ENCODE measurements around the gene SCNN1G.
"Not testable (repeated sequence)": the region's sequence is repeated elsewhere in the genome, so short reads cannot be mapped to it uniquely, and the experiment has no call there.

SCNN1G gene

DNA sequence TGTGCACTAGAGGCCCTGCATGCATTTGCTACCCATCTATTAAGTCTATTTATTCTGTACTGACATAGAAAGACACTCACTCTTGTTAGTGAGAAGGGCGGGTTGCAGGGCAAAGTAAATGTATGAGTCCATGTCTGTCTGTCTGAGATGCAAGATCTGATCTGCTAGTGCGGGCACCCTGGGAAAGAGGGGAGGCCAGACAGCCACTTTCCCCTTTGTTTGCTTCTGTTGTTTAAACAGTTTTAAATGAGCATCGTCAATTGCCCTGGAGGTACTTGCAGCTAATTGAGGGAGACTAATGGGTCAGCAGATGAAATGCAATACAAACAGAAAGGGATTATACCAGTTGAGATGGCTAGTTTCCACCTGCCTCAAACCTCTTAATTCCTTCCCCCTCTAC lies 24.9 kb downstream of the SCNN1G start:
- DNase-seq, result no peak

DNA sequence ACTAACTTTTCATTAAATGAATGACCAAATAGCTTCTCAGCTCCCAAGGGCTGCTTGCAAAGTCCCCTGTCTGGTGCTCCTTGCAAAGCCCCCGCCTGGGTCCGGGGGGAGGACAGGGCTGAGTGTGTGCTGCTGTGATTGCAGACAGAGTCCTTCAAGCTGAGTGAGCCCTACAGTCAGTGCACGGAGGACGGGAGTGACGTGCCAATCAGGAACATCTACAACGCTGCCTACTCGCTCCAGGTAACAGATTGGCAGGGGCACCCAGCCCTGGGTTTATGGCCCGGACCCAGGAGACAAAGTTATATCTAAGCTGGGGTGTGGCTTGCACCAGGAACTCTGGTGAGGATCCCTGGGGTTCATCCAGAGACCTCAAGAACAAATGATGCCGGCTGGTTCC lies 27.1 kb downstream of the SCNN1G start:
- DNase-seq, result no peak

DNA sequence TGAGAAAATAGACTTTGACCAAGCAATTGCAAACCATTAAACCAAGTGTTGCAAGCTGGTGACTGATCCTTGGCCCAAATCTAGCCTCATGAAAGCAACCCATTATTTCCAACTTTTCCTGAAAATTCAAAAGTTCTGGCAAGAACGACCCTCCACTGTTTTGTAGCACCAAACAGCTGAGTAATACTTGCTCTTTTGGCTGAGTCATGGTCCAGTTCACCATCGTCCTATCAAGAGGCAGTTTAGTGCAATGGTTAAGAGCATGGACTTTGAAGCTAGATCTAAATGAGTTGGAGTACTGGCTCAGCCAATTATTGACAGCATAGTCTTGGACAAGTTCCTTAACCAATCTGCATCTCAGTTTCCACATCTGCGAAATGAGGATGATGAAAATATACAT lies 31.3 kb downstream of the SCNN1G start:
- DNase-seq, result no peak

DNA sequence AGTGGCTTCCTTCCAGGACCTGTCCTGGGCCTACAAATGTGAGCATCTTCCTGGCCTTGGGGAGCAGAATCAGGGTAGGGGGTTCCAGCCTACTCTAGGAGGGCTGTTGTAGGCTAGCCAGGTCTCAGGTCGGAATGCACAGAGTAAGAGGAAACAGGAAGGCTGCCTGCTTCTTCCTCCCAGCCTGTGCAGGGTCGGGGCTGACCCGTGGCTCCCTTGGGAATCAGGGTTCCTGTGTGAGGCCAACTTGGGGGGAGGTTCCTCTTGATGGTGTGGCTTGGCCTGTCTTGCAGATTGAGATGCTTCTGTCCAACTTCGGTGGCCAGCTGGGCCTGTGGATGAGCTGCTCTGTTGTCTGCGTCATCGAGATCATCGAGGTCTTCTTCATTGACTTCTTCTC lies 32.3 kb downstream of the SCNN1G start:
- no peak for DNase-seq

DNA sequence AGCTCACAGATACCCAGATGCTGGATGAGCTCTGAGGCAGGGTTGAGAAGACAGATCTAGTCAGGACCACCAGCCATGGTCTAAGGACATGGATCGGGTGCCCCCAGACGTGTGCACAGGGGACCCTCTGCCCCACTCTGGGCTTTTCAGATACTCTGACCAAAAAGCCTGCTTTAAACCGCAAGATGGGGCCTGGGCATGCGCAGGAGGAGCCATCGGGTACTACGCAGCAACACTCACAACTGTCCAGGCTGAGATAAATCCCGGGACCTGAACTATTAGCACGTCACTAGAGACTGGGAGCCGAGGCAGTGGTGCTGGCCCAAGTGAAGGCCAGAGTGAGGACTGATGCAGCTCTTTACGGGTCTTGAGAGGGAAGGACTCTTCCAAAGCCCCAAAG lies 32.9 kb downstream of the SCNN1G start:
- DNase-seq, result no peak

DNA sequence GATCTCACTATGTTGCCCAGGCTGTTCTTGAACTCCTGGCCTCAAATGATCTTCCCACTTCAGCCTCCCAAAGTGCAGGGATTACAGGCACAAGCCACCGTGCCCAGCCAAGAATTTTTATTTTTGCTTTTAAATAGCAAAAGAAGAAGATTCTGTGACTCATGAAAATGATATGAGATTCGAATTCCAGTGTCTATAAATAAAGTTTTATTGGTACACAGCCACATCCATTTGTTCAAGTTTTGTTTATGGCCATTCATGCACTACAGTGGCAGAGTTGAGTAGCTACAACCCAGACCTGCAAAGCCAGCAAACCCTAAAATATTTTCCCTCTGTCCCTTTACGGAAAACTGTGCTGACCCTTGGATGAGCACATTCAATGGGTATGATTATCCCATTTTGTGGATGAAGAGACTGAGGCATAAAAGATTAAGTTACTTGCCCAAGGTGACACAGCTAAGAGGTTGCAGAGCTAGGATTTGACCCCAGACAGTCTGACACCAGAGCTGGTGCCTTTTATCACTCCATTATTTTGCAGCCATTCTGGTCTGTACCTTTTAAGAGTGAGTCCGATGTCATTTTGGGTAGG lies 34.2 kb downstream of the SCNN1G start:
- no peak for DNase-seq

DNA sequence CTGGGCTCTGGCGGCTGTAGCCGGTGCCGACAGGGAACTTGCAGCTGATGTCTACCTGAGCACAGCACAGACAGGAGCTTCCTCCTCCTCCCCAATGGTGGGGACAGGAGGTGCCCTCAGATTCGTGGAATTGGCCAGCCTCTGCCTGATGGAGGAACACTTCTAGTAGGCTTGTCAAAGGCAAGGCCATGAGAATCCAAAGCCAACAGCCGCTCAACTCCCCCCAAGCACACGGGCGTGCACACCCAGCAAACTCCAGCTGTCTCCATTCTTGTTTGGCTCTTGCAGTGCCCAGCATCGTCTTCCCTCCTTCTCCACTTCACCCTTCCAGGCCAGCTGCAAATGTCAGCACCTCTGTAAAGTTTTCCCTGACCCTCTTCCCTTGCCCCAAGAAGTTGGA lies 35.1 kb downstream of the SCNN1G start:
- DNase-seq, result no peak

DNA sequence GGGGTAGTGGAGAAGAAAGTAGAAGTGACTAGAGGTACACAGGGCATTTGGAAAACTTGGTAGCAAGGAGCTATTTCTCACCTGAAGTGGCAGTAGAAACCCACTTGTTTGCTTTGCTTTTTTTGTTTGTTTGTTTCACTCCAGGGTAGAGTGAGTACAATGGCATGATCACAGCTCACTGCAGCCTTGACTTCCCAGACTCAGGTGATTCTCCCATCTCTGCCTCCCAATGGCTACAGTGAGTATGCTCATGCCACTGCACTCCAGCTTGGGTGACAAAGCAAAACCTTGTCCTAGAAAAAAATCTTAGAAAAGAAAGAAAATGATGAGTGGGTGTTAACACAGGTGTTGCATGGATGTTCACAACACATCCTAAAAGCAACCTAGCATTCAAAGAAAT lies 40.4 kb downstream of the SCNN1G start:
- DNase-seq, result no peak

DNA sequence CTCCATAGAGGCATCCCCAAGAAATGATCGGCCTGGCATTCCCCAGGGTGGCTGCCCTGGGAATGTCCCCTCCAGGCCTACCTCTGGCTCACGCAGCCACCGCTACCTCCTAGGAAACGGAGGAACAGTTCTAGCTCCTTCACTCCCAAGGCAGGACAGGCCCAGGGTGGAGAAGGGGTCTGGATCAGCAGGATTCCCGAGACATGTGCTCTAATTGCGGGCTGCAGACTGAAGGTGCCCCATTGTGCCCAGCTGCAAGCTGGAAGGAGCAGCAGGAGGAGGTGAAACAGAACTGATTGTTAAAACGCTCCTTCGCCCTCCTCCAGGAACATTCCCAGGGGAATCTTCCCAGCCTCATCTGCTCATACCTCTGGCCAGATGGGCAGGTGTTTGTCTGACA lies 40.8 kb downstream of the SCNN1G start:
- no peak for DNase-seq

DNA sequence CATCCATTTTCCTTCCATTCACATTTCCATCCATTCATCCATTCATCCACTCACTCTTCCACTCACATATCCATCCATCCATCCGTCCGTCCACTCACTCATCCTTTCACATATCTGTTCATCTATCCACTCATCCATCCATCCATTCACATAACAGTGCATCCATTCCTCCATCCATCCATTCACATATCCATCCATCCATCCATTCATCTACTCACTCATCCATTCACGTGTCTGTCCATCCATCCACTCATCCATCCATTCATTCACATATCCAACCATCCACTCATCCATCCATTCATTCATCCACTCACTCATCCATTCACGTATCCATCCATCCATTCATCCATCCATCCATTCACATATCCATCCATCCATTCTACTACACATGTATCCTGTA lies 42.6 kb downstream of the SCNN1G start:
- no peak for DNase-seq

DNA sequence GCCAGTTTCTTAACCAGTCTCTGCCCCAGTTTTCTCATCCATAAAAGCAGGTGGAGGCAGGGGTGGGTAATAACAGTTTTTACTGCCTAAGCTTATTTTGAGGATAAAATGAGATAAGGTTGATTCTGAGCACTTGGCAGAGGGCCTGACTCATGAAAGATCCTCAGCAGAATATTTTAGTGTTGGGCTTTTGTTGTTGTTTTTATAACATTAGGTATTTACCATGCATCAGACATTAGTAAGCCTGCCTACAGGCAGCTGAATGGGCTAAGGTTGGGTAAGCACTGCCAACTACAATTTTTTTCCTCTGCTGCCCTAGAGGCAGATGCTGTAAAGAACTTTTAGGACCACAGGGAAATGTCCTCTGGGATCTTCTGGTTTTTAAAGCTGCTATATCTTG lies 43.1 kb downstream of the SCNN1G start:
- no peak for DNase-seq

DNA sequence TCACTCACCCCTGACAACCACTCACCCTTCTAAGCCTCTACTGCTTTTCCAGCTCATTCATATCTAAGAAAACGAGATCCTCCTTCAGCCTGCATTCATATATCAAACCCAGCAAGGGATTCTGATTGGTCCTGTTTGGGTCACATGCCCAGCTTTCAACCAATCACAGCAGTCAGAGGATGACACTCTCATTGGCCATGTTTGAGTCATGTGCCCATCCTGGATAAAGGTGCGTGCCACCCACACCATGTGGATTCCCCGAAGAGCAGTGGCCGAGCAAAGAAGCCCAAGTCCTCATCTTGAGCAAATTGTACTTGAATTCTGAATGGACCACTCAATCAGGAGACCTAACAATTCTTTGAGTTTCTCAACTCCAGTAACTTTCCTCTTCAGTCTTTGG lies 45.0 kb downstream of the SCNN1G start:
- no peak for DNase-seq

DNA sequence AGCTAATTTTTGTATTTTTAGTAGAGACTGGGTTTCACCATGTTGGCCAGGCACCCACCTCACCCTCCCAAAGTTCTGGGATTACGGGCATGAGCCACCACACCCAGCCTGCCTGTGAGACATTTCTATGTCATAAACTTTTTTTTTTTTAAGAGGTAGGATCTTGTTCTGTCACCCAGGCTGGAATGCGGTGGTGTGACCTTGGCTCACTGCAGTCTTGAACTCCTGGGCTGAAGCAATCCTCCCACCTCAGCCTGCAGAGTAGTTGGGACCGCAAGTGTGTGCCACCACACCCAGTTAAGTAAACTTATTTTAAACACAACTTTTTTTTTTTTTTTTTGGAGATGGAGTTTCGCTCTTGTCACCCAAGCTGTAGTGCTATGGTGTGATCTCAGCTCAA lies 47.2 kb downstream of the SCNN1G start:
- no peak for DNase-seq

DNA sequence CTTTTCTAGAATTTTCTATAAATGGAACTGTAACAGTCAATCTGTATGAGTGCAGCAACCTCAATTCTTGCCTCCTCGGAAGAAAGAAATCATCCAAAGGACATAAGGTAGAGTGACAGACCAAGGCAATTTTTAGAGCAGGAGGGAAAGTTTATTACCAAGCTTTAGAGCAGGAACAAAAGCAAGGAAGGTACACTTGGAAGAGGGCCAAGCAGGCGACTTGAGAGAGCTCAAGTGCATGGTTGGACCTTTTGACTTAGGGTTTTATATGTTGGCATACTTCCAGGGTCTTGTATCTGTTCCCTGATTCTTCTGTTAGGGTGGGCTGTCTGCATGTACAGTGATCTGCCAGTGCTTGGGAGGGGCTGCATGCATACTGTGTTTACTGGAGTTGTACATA lies 50.3 kb downstream of the SCNN1G start:
- no peak for DNase-seq

DNA sequence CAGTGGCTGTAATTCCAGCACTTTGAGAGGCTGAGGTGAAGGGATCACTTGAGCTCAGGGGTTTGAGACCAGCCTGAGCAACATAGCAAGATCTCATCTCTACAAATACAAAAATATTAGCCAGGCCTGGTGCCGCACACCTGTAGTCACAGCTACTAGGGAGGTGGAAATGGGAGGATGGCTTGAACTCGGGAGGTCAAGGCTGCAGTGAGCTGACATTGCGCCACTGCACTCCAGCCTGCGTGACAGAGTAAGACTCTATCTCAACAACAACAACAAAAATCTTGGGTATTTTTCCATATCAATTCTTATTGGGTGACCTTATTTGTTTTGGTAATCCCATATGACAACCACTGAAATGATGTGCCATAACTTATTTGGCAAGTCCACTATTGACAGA lies 52.6 kb downstream of the SCNN1G start:
- DNase-seq, result no peak

DNA sequence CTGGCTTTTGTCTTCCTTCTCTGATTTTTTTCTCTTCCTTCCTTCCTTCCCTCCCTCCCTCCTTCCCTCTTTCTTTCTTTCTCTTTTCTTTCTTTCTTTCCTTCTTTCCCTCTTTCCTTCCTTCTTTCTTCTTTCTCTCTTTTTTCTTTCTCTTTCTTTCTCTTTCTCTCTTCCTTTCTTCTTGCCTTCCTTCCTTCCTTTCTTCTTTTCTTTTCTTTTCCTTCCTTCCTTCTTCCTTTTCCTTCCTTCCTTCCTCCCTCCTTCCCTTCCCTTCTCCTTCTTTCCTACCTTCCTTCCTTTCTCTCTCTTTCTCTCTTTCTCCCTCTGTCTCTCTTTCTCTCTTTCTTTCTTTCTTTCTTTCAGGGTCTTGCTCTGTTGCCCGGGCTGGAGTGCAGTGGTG lies 54.4 kb downstream of the SCNN1G start:
- no peak for DNase-seq

DNA sequence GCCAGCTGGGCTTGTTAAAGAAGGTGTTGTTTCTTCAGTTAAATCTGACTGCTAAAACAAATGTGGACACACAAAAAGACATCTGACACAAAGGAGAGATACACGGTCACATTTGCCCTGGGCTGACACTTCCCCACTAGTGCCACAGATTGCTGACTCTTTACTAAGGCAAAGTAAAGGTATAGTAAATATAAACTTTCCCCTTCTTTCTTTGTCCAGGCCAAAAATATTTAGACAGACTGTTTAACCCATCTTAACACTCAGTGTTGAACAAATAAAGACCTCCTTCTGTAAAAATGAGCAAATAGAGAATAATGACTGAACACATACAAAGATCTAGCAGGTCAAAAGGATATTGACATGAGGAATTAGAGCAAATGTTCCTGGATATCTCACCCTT lies 58.4 kb downstream of the SCNN1G start:
- DNase-seq, result no peak

DNA sequence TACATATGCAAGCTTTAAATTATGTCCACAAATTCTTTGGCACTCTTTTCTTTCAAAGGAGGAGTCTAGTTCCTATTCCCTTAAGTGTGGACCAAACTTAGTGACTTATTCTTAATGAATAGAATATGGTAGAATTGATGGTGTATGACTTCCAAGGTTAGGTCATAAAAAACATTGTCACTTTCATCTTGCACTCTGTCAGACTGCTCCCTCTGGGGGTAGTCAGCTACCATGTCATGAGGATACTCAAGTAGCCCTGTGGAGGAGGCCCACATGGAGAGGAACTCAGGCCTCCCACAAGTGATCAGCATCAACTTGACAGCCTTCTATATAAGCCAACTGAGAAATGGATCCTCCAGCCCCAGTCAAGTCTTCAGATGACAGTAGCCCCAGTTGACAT lies 61.6 kb downstream of the SCNN1G start:
- DNase-seq, result no peak

DNA sequence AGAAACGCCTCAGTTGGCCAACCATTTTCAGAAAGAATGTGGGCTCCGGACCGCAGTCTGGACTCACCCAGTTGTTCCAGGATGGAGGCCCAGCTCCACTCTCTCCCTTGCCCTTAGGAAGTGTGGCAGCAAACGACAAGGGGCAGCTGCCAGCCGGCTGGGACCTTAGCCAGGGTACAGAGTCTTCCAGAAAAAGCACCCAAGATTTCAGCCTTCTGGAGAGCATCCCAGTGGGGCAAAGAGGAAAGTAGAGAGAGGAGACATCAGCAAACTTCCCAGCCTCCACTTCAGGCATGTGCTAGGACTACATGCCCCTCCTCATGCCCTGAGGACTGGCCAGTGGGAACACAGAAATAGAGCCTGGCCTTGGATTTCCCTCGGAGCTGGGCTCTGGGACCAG lies 62.7 kb downstream of the SCNN1G start:
- DNase-seq, result no peak

DNA sequence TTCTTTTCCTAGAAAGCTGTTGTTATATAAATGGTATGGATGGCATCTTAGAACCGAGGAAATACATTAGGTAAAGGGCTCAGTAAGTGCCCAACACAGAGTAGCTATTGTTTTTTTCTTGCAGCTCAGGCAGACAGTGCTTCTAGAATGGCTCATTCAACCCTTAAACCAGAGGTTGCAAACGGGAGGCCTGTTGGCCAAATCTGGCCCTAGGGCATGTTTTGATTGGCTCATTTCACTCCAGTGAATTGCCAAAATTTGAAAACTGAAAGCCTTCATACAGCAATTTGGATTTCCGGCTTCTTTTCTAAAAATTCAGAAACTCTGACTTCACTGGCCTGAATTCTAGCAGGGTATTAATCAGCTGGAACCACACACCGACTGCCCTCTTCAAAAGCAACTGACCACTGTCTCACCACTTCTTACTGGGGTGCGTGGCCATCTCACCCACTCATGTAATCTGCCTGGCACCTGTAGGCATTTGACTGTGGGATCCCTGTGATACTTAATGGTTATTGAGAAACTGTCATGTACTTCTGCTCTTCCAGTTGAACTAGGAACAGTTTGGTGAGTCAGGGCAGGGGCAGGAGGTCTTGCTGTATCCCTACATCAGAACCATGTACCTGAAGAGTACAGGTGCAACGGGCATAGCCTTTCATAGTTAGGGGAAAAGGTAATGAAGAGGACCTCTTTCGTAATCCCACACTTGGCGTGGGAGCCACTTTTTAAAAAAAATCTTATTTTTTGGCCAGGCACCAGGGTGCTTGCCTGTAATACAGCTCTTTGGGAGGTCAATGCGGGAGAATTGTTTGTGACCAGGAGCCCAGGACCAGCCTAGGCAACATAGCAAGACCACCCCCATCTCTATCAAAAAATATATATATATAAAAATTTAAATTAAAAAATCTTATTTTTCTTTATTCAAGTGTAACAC lies 66.0 kb downstream of the SCNN1G start:
- DNase-seq, result no peak

DNA sequence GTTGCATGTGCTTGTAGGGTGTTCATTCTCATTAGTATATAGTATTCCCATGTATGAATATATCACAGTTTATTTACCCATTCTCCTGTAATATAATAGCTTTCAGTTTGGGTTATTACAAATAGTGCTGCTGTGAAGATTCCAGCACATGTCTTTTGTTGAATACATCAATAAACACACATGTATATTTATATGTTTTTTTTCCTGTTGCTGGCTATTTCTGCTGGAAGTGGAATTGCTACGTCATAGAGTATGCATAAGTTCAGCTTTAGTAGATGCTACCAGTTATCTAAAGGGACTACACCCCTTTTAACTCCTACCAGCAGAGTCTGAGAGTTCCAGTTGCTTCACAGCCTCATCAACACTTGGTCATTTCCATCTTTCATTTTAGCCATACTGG lies 67.3 kb downstream of the SCNN1G start:
- no peak for DNase-seq

DNA sequence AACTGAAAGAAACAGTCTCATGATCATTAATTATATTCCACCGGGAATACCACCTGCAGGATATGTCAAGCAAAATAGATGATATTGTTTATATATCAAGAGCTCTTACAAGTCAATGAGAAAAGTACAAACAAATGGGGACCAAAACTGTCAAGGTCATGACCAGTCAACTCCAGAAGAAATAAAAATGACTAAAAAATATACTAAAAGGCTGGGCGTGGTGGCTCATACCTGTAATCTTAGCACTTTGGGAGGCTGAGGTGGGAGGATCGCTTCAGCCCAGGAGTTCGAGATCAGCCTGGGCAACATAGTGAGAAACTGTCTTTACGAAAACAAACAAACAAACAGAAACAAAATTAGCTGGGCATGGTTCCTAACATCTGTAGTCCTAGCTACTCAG lies 69.8 kb downstream of the SCNN1G start:
- no peak for DNase-seq

DNA sequence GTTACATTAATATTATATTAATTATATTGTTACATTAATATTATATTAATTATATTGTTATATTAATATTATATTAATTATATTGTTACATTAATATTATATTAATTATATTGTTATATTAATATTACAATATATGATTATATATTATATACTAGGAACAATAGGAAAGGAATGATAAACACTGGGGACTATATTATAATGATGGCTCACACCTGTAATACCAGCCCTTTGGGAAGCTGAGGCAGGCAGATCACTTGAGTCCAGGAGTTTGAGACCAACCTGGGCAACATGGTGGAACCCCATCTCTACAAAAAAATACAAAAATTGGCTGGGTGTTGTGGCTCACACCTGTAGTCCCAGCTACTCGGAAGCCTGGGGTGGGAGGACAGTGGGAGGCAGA lies 71.1 kb downstream of the SCNN1G start:
- not testable (repeated sequence) for DNase-seq

DNA sequence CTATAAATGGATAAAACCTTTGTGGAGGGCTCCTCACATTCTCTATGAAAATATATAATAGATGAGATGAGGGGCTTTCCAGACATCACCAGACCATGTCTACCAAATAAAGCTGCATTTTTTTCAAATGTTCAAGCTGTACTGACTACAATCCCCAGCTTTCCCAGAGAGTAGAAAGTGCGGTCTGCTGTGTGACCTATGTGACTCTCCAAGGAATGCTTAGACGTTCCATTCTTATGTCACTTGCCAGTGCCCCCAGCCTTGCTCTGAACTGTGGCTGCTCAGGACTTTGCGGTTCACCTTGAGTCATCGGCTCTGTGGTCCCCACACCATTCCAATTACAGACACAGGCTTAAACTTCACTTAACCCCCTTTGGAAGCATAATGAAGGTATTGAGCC lies 71.8 kb downstream of the SCNN1G start:
- no peak for DNase-seq

DNA sequence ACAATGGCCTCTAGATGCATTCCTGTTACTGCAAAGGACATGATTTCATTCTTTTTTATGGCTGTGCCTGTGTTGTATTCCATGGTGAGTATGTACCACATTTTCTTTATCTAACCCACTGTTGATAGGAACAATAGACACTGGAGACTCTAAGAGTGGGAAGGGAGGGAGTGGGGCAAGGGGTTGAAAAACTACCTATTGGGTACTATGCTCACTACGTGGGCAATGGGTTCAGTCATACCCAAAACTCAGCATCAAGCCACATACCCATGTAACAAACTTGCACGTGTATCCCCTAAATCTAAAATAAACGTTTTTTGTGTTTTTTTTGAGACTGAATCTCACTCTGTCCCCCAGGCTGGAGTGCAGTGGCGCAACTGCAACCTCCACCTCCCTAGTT lies 72.5 kb downstream of the SCNN1G start:
- no peak for DNase-seq

Measured in hematopoietic multipotent progenitor cell treated with erythropoietin and hydrocortisone succinate and interleukin-3 and kit ligand, for 4 days (in vitro differentiated cells).